Transverse colon (tissue), 4 donors: Measurements from ENCODE around the gene CAPN7. TPM values are rescaled to one million over a fixed set of nuclear protein-coding genes. Genes with fewer than 3 reads are reported as not detected.
A peak's percentile ranks its signal among the peaks of the same experiment; 100 is the strongest.

Source experiments
- DNase-seq: peaks from one replicate; pipeline ENCODE4 v3.0.0-alpha.2; 2019
- H3K27ac ChIP-seq, 4 donors: fragments of 200-600 bp; sonication (generic); 2 replicates each; pipeline ENCODE4 v1.5.1; 2016 to 2018; ENCODE audit warnings: inconsistent platforms in 4 of 4
- H3K27me3 ChIP-seq: fragments of 200-600 bp; sonication (generic); 2 replicates; pipeline ENCODE4 v1.5.1; 2017; ENCODE audit warnings: inconsistent platforms
- H3K36me3 ChIP-seq, 4 donors: fragments of 200-600 bp; sonication (generic); 2 replicates each; pipeline ENCODE4 v1.5.1; 2017 to 2019; ENCODE audit warnings: inconsistent platforms in 4 of 4
- H3K4me1 ChIP-seq, 4 donors: fragments of 200-600 bp; sonication (generic); 2 replicates each; pipeline ENCODE4 v1.5.1; 2017 to 2020; ENCODE audit warnings: inconsistent platforms in 4 of 4
- H3K4me3 ChIP-seq, 4 donors: fragments of 200-600 bp; sonication (generic); 1 replicate in 1 of 4; 2 replicates in 3 of 4; pipeline versions ENCODE4 v1.5.1 to v1.6.1; 2017 to 2019; ENCODE audit warnings: inconsistent platforms in 4 of 4
- H3K9me3 ChIP-seq, 2 donors: fragments of 200-600 bp; sonication (generic); 2 replicates each; pipeline ENCODE4 v1.5.1; 2017 to 2019; ENCODE audit warnings: inconsistent platforms in 2 of 2
- CTCF ChIP-seq, 5 experiments: fragments of 200-600 bp in 3 of 5; fragments of 450-650 bp in 2 of 5; sonication (generic) in 3 of 5; IDR thresholded peaks; 1 replicate in 2 of 5; 2 replicates in 3 of 5; pipeline ENCODE4 v1.5.1; 2016 to 2017; ENCODE audit warnings: antibody characterized with exemption in 5 of 5, inconsistent platforms in 3 of 5, mild to moderate bottlenecking in 2 of 5, moderate library complexity in 1 of 5
- EP300 ChIP-seq: sonication (generic); formaldehyde crosslinking; IDR thresholded peaks from one replicate; pipeline ENCODE4 v1.6.1; 2017; ENCODE audit warnings: antibody characterized with exemption, low read depth
- POLR2A ChIP-seq: fragments of 450-650 bp; IDR thresholded peaks from one replicate; pipeline ENCODE4 v1.6.1; 2016; ENCODE audit warnings: antibody characterized with exemption, mild to moderate bottlenecking, moderate library complexity
- POLR2AphosphoS5 ChIP-seq, 3 donors: sonication (generic); formaldehyde crosslinking; IDR thresholded peaks; one replicate each; pipeline ENCODE4 v1.6.1; 2016; ENCODE audit warnings: antibody characterized with exemption in 3 of 3
- WGBS, 2 donors: methylation state at CpG; one replicate each; pipeline ENCODE4 v1.1.5; 2018; ENCODE audit warnings: low coverage in 1 of 2; 5-methylcytosine and 5-hydroxymethylcytosine counted together
- in situ Hi-C, 4 donors: fragments of 200-750 bp; cut with MboI; loops; one replicate each; pipeline versions ENCODE4 v1.15.0 to v1.15.1; 2017; ENCODE audit warnings: low sequenced_read_pairs in 3 of 4, low pct_ligation_motif_present in 1 of 4, low pct_unique_long_range_greater_than_20kb in 1 of 4
- intact Hi-C: fragments of 100-400 bp; cut with DNase I; formaldehyde crosslinking; loops from one replicate; pipeline ENCODE4 v1.15.1; 2023; ENCODE audit warnings: low total_unique reads
- total RNA-seq, 4 donors: library from RNA; depleted of rRNA; stranded (reverse); fragments of >200 nt; gene quantifications; one replicate each; pipeline ENCODE4 v1.1.0, GENCODE V29; 2016

Gene CAPN7
- total RNA-seq, 4 donors from 2014 or later: 12.1 to 78.4 (median 48.8) TPM

GRCh38 chr3:15263120-15263519 is 57.1 kb downstream of the CAPN7 start:
- intact Hi-C loops: no loop called here
- H3K4me3 ChIP-seq: no peak overlapping the region
- no peaks in the 10 kb centered on the region for H3K27me3 ChIP-seq
- H3K4me1 ChIP-seq: peaks cover 0 to 38% (median 11%) of the 10 kb centered on the region in 4 donors
- H3K9me3 ChIP-seq: no peaks in the 10 kb centered on the region
- in situ Hi-C loops: loop anchor here (10.0 to 25.0 kb wide), 4 partner anchors 112 to 302 kb away; no protein-coding TSS in a partner anchor
- H3K36me3 ChIP-seq: no peaks in the 10 kb centered on the region
- 87 to 89% methylated on average over 2 to 4 of the region's 4 CpGs for WGBS, 2 donors
- no peak for TF ChIP-seq EP300
- no peak for TF ChIP-seq CTCF (IDR thresholded peaks at IDR 0.05)
- no peak for TF ChIP-seq POLR2A
- TF ChIP-seq POLR2AphosphoS5 (IDR thresholded peaks at IDR 0.05): no peak
- peak overlapping the region in 2 of 4 donors; percentile 26 to 46 for H3K27ac ChIP-seq
- DNase-seq: no peak

GRCh38 chr3:15263926-15264325 is 57.9 kb downstream of the CAPN7 start:
- Histone ChIP-seq H3K27me3 (no peaks in the 10 kb centered on the region), H3K9me3 (no peaks in the 10 kb centered on the region), H3K27ac (peak overlapping the region in 3 of 4 donors; percentile 10 to 46 (median 26)), H3K36me3 (no peaks in the 10 kb centered on the region), H3K4me3 (no peak overlapping the region), H3K4me1 (peaks cover 0 to 43% (median 14%) of the 10 kb centered on the region in 4 donors)
- no peak for DNase-seq
- in situ Hi-C loops (loop anchor here (10.0 to 25.0 kb wide), 4 partner anchors 111 to 301 kb away; no protein-coding TSS in a partner anchor), intact Hi-C loops (no loop called here)
- TF ChIP-seq POLR2A (no peak), POLR2AphosphoS5 (IDR thresholded peaks at IDR 0.05) (no peak), CTCF (IDR thresholded peaks at IDR 0.05) (no peak), EP300 (no peak)
- 35 to 67% methylated on average over 2 of the region's 2 CpGs for WGBS, 2 donors

- in situ Hi-C loops (loop anchor here (10.0 to 25.0 kb wide), 4 partner anchors 110 to 300 kb away; no protein-coding TSS in a partner anchor), intact Hi-C loops (no loop called here)
- Histone ChIP-seq H3K36me3 (no peaks in the 10 kb centered on the region), H3K27ac (peak overlapping the region in 3 of 4 donors; percentile 10 to 46 (median 26)), H3K4me1 (peaks cover 0 to 48% (median 14%) of the 10 kb centered on the region in 4 donors), H3K27me3 (no peaks in the 10 kb centered on the region), H3K4me3 (no peak overlapping the region), H3K9me3 (no peaks in the 10 kb centered on the region)
- 32 to 57% methylated on average over 2 of the region's 2 CpGs for WGBS, 2 donors
- TF ChIP-seq CTCF (IDR thresholded peaks at IDR 0.05): no peak
- no peak for TF ChIP-seq POLR2AphosphoS5 (IDR thresholded peaks at IDR 0.05)
- no peak for TF ChIP-seq EP300
- no peak for TF ChIP-seq POLR2A
- no peak for DNase-seq
These were observed 58.4 kb downstream of the CAPN7 start for GRCh38 chr3:15264486-15264885.

GRCh38 chr3:15265655-15266509 is 59.8 kb downstream of the CAPN7 start:
- peaks cover 0 to 48% (median 16%) of the 10 kb centered on the region in 4 donors for H3K4me1 ChIP-seq
- no peaks in the 10 kb centered on the region for H3K27me3 ChIP-seq
- TF ChIP-seq EP300: no peak
- no peak for TF ChIP-seq CTCF (IDR thresholded peaks at IDR 0.05)
- TF ChIP-seq POLR2AphosphoS5 (IDR thresholded peaks at IDR 0.05): no peak
- TF ChIP-seq POLR2A: no peak
- in situ Hi-C loops: loop anchor here (5.0 to 25.0 kb wide), 5 partner anchors 66 to 299 kb away; partner anchors contain the start of gene SH3BP5 (in 1 of the 4)
- WGBS, 2 donors: 91 to 94% methylated on average over 8 to 19 of the region's 19 CpGs
- intact Hi-C loops: loop anchor here (1.0 to 5.0 kb wide), 2 partner anchors 66 to 111 kb away; partner anchors contain the start of gene SH3BP5
- H3K36me3 ChIP-seq: no peaks in the 10 kb centered on the region
- no peak for DNase-seq
- no peak overlapping the region for H3K4me3 ChIP-seq
- peak overlapping the region in 1 of 4 donors; percentile 4 for H3K27ac ChIP-seq
- H3K9me3 ChIP-seq: no peaks in the 10 kb centered on the region
